Activated CD4-positive, alpha-beta T cell treated with anti-CD3 and anti-CD28 coated beads, Interleukin-10, Interleukin-2, amounts not matched to agents 100 ng/mL and 50 ng/mL, durations not matched to agents 16 hours and 8 hours (primary cell): ENCODE results near the gene PUM1.

Experiments
- DNase-seq: peaks from one replicate; pipeline ENCODE4 v3.0.0-alpha.2; 2020

PUM1 gene

DNA sequence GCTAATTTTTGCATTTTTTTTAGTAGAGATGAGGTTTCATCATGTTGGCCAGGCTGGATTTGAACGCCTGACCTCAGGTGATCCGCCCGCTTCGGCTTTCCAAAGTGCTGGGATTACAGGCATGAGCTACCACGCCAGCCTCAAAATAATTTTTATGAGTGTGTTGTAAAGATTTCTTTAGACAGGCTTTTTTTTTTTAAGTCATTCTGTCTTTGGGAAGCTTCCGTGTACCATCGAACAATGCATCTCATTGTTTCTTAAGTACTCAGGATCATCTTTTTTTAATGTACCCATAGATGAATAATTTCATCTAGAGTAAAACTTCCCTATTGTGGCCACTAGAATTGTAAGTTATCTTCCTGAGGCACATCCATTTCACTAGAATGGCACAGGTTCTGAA lies 137.3 kb downstream of the PUM1 start:
- no peak for DNase-seq

- no peak for DNase-seq
Measured at GRCh38 chr1:30927448-30927847, 138.1 kb downstream of the PUM1 start.

GRCh38 chr1:30923597-30923996 lies 141.9 kb downstream of the PUM1 start:
- no peak for DNase-seq

- DNase-seq, result no peak
Measured at GRCh38 chr1:30920827-30921226, 144.7 kb downstream of the PUM1 start.

GRCh38 chr1:30919025-30919881 lies 146.3 kb downstream of the PUM1 start:
- DNase-seq, result peak; percentile 55

DNA sequence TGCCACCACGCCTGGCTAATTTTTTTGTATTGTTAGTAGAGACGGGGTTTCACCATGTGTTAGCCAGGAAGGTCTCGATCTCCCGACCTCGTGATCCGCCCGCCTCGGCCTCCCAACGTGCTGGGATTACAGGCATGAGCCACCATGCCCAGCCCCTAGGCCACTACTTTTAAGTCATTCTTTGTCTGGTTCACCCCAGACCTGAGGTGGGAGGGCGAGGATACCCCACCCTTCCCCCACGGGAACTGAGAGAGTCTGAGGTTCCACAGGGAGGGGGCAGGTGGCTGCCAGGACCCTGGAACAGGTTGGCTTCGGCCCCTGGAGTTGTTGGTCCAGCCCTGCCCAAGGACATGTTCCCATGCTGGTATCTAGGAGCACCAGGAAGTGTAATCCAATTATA lies 149.2 kb downstream of the PUM1 start:
- no peak for DNase-seq

DNA sequence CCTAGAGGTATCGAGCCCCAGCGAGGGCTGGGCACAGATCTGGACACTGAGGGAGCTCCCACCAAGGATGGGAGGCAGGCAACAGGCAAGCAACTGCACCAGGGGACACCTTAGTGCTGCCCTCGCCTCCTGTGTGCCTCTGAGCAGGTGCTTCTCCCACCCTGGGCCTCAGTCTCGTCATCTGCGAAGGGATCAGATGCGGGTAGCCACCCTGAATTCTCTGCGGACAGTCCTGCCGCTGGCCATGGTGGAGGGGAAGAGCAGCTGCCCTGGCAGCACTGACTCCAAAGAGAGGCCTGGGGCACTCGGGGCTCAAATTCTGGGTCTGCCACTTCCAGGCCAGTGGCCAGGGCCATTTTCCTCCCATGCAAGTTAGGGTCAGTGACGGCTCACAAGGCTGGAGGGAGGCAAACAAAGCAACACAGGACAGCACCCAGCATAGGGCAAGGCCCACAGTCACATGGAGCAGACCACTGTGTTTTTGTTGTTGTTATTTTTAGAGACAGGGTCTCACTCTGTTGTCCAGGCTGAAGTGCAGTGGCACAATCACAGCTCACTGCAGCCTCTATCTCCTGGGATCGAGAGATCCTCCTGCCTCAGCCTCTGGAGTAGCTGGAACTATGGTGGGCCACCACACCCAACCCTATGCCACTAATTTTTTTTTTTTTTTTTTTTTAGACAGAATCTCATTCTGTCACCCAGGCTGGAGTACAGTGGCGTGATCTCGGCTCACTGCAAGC lies 149.9 kb downstream of the PUM1 start:
- DNase-seq, result no peak

- DNase-seq, result no peak
Measured at GRCh38 chr1:30914931-30915330, 150.6 kb downstream of the PUM1 start.

- DNase-seq, result no peak
Measured at GRCh38 chr1:30914587-30914922, 151.0 kb downstream of the PUM1 start.

DNA sequence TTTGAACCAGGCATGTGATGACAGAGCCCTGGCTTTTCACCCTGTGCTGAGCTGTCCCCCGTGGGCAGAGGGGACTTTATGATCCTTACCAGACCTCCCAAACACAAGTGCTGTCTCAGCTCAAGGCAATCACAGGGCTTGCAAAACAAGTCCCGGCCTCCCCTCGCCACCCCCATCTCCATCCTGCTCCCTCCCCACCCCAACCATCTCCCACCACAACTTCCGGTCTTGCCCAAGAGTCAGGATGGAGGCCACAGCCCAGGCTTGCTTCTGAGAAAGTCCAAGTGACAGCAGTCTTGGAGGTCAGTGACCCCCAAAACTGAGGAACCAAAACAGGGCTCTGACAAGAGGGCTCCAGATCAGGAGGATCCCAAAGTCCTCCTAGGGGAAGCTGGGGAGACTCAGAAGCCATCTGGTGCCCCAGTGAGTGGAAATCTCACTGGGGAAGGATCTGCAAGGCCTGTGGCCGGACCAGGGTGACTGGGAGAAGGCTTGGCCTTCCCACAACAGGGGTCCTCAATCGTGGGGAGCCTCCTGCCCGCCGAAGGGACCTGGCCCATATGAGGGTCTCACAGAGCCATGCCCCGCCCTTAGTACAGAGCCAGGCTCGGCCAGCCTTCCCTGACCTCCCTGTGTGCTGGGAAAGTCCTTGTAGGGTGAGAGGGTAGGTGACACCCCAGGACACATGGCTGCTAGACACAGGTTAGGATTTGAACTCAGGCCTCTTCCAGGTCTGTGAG lies 152.4 kb downstream of the PUM1 start:
- no peak for DNase-seq

DNA sequence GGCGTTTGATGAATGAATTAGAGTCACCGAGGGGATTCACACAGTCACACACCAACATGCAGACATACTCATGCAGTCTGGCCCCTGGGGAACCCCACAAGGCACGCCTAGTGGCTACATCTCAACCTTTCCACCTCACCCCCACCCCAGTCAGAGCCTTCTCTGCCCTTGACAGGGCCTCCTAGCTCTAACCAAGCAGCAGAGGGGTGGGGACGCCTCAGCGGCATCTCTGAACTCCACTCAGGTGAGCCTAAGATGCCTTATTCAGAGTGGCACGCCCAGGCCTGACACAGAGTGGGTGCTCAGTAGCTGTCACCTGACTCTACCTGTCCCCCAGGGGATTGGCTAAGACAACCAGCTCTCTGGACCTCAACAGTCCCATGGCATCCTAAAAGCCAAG lies 153.3 kb downstream of the PUM1 start:
- DNase-seq, result no peak

GRCh38 chr1:30911059-30911954 lies 154.2 kb downstream of the PUM1 start:
- peak; percentile 60 for DNase-seq

GRCh38 chr1:30909365-30910068 lies 156.0 kb downstream of the PUM1 start:
- DNase-seq, result no peak

DNA sequence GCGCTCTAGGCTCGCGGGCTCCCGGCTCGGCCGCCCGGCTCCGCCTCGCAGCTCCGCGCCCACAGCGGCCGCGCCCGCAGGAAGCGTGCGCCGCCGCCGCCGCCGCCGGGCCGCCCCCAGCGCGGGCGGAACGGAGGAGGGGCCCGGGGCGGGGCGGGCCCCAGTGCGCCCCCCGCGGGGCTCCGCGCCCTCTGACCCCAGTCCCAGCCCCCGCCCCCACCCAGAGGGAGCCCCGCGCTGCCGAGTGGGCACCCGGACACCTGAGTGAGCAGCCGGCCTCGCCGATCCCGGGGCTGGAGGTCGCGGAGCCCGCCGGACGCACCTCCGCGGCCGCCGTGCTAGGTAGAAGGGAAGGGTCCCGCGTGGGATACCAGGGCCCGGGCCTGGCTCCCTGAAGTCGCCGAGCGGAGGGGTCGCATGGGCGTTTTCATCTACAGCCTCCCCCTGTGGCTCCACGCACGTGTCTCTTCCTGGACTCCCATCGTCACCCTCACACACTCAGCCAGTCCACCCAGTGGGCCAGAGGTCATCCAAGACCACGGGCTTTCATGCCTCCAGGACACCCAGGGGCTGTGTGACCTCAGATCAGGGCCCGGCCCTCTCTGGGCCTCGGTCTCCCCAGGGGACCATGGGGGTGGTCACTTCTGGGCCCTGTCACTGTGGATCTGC lies 156.7 kb downstream of the PUM1 start, which contains the start of gene SDC3:
SDC3 (minus strand) TSS at position 63 of the 669 bp plus-strand sequence. CDS start 172 bp downstream, outside the sequence.
- DNase-seq, result no peak

DNA sequence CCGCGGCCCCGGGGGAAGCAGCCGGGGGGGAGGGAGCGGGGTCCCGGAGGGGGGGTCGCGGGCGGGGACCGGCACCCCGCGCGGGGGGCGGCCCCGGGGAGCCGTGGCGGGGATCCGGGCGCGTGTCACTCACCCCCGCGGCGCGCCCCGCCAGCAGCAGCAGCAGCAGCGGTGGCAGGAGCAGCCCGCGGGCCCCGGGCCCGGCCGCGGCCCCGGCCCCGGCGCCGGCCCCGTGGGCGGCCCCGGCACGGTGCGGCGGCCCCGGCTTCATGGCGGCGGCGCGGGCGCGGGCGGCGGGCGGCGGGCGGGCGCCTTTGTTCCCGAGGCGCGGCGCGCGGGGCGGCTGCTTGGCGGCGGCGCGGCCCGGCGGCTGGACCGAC lies 157.2 kb downstream of the PUM1 start:
- no peak for DNase-seq

GRCh38 chr1:30907481-30908315 lies 157.8 kb downstream of the PUM1 start:
- no peak for DNase-seq

- no peak for DNase-seq
Measured at GRCh38 chr1:30906631-30907441, 158.7 kb downstream of the PUM1 start.

- no peak for DNase-seq
Measured at GRCh38 chr1:30905916-30906620, 159.4 kb downstream of the PUM1 start.

DNA sequence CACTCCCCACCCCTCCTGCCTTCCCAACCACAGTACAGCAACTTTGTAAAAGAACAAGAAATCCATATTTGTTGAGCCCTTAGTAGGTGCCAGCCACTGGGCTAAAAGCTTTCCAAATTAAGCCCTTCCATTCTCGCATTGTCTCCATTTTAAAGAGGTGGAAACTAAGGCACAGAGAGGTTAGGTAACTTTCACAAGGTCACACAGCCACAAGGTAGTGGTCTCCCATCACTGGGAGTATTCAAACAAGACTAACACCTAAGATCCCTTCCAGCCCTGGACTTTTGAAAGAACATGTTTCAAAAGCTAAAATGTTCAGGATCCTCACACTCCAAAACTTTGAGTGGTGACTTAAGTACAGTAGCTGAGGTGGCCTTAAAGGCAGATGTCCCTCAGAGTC lies 160.1 kb downstream of the PUM1 start:
- no peak for DNase-seq
